GM23338 (cell line): ENCODE data around the gene MYO7B. TPM values are rescaled to one million over a fixed set of nuclear protein-coding genes. Genes with fewer than 3 reads are reported as not detected.

Experiments used
- ATAC-seq: fragments of 200-7000 bp; cut with Tn5 transposase; 3 replicates; pipeline ENCODE4 v1.9.1; 2020
- DNase-seq: peaks from one replicate; pipeline ENCODE4 v3.0.0-alpha.2; 2015; ENCODE audit warnings: low spot score
- H2AFZ ChIP-seq: fragments of 200-600 bp; sonication (generic); 2 replicates; pipeline ENCODE4 v1.8.0; 2016; ENCODE audit warnings: antibody characterized with exemption, mild to moderate bottlenecking, moderate library complexity
- H3F3A ChIP-seq: fragments of 200-600 bp; sonication (generic); replicated peaks from 2 replicates; pipeline ENCODE4 v1.8.0; 2017; ENCODE audit warnings: antibody characterized with exemption, mixed run types, low read depth
- H3K27ac ChIP-seq: fragments of 200-600 bp; sonication (generic); 2 replicates; pipeline ENCODE4 v1.6.1; 2016; ENCODE audit warnings: low read depth
- H3K27me3 ChIP-seq: fragments of 200-600 bp; sonication (generic); 2 replicates; pipeline ENCODE4 v1.8.0; 2016; ENCODE audit warnings: mild to moderate bottlenecking, mixed run types, moderate library complexity; ENCODE audit not compliant: insufficient read depth
- H3K36me3 ChIP-seq: fragments of 200-600 bp; sonication (generic); 2 replicates; pipeline ENCODE4 v1.8.0; 2016; ENCODE audit warnings: mild to moderate bottlenecking; ENCODE audit not compliant: insufficient read depth
- H3K4me1 ChIP-seq: fragments of 200-600 bp; sonication (generic); 2 replicates; pipeline ENCODE4 v1.8.0; 2016; ENCODE audit warnings: mild to moderate bottlenecking, moderate library complexity; ENCODE audit not compliant: insufficient read depth
- H3K4me2 ChIP-seq: fragments of 200-600 bp; sonication (generic); 2 replicates; pipeline ENCODE4 v1.7.1; 2017; ENCODE audit warnings: mixed run types
- H3K4me3 ChIP-seq: fragments of 200-600 bp; sonication (generic); 2 replicates; pipeline ENCODE4 v1.6.1; 2016; ENCODE audit warnings: mixed run types
- H3K79me2 ChIP-seq: fragments of 200-600 bp; sonication (generic); replicated peaks from 2 replicates; pipeline ENCODE4 v1.8.0; 2017; ENCODE audit warnings: mild to moderate bottlenecking; ENCODE audit not compliant: insufficient read depth
- H3K9me2 ChIP-seq: fragments of 200-600 bp; sonication (generic); 2 replicates; pipeline ENCODE4 v1.8.0; 2017; ENCODE audit not compliant: insufficient read depth
- H4K20me1 ChIP-seq: fragments of 200-600 bp; sonication (generic); replicated peaks from 2 replicates; pipeline ENCODE4 v1.8.0; 2017; ENCODE audit warnings: mild to moderate bottlenecking; ENCODE audit not compliant: insufficient read depth
- H3K27ac Mint-ChIP-seq: 2 replicates; pipeline ENCODE4 v1.8.0; 2020; ENCODE audit warnings: inconsistent platforms, mild to moderate bottlenecking, moderate library complexity, mixed read lengths
- H3K27me3 Mint-ChIP-seq: 3 replicates; pipeline ENCODE4 v1.8.0; 2022; ENCODE audit warnings: low read depth, mild to moderate bottlenecking, moderate library complexity, mixed read lengths, inconsistent platforms; ENCODE audit not compliant: insufficient read depth, poor library complexity
- H3K36me3 Mint-ChIP-seq: 3 replicates; pipeline ENCODE4 v1.8.0; 2021; ENCODE audit warnings: low read depth, mild to moderate bottlenecking, inconsistent platforms, moderate library complexity, mixed read lengths
- H3K4me1 Mint-ChIP-seq: 3 replicates; pipeline ENCODE4 v1.8.0; 2020; ENCODE audit warnings: mild to moderate bottlenecking, inconsistent platforms, mixed read lengths
- H3K4me3 Mint-ChIP-seq: 3 replicates; pipeline ENCODE4 v1.8.0; 2021; ENCODE audit warnings: moderate library complexity, mild to moderate bottlenecking, inconsistent platforms, mixed read lengths
- H3K9me3 Mint-ChIP-seq: 3 replicates; pipeline ENCODE4 v1.8.0; 2020; ENCODE audit warnings: moderate library complexity, mild to moderate bottlenecking, inconsistent platforms, mixed read lengths
- EZH2phosphoT487 ChIP-seq: fragments of 200-600 bp; sonication (generic); IDR thresholded peaks from one replicate; pipeline ENCODE4 v1.8.1; 2018; ENCODE audit warnings: antibody characterized with exemption; ENCODE audit not compliant: unreplicated experiment
- JUNB ChIP-seq: IDR thresholded peaks from one replicate; pipeline ENCODE4 v1.6.1; 2016; ENCODE audit warnings: antibody characterized with exemption; ENCODE audit not compliant: unreplicated experiment
- NANOG ChIP-seq: IDR thresholded peaks from 2 replicates; pipeline ENCODE4 v1.6.1; 2016; ENCODE audit warnings: antibody characterized with exemption, borderline replicate concordance
- POLR2AphosphoS5 ChIP-seq: IDR thresholded peaks from 2 replicates; pipeline ENCODE4 v1.6.1; 2016; ENCODE audit warnings: antibody characterized with exemption, low read depth
- ZNF114 ChIP-seq: fragments of 250-450 bp; sonication (Bioruptor Pico); IDR thresholded peaks from 2 replicates; pipeline ENCODE4 v1.5.0; 2020; ENCODE audit warnings: mild to moderate bottlenecking, moderate library complexity
- polyA plus RNA-seq: library from polyadenylated mRNA; unstranded; fragments of >200 nt; fragmentation: Nextera tagmentation; extraction: Ambion mirVana; gene quantifications from 2 replicates; pipeline ENCODE4 v1.2.1, GENCODE V29; 2016
- total RNA-seq: library from RNA; depleted of rRNA; stranded (reverse); fragments of >200 nt; shearing (Covaris generic); gene quantifications from 2 replicates; pipeline ENCODE4 v1.2.3, GENCODE V29; 2014
- TF ChIP-seq, protein P1 (sequence below), 2 experiments: fragments of 200-600 bp in 1 of 2; sonication (generic) in 1 of 2; conservative IDR thresholded peaks; 2 replicates each; pipeline versions ENCODE4 v1.5.1 to v1.6.1; 2016 to 2017; ENCODE audit warnings: antibody characterized with exemption in 2 of 2, low read depth in 2 of 2, mild to moderate bottlenecking in 2 of 2, moderate library complexity in 1 of 2
- TF ChIP-seq, protein P2 (sequence below): IDR thresholded peaks from 2 replicates; pipeline ENCODE4 v1.6.1; 2016; ENCODE audit warnings: antibody characterized with exemption

The MYO7B gene
- total and polyA plus RNA-seq, 2 experiments from 2014 or later = not detected

DNA sequence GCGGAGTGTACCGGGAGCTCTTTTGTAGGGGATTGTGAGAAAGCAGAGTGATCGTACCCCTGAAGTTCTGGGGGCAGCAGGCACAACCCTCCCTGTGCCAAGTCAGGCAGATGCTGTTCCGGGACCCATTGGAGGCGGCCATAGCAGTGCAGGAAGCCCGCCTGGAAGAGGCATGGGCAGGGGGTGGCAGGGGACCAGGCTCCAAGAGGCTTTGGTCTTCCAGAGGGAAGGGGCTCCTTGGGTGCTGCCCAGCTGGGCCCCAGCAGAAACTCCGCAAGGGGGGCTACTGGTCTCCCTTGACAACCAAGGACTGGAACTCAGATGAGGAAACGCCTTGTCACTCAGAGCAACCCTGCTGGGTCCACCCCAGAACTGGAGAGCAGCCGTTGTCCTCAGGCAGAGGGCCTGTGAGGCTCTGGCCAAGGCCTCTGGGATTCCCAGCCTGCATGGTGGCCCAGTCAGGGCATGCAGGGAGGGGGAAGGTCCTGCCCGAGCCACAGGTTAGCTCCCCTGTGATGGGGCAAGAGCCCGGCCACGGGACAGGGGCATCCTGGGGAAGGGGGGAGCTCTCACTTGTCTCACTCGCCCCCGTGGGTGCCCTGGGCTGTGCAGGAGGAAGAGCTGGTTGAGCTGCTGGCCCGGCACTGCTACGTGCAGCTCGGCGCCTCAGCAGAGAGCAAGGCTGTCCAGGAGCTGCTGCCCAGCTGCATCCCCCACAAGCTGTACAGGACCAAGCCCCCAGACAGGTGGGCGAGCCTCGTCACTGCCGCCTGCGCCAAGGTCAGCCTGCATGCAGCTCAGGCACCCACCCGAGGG is 89.5 kb downstream of the MYO7B start:
- no peaks in the 10 kb centered on the region for H4K20me1 ChIP-seq
- ATAC-seq (no peak), DNase-seq (no peak)
- no peaks in the 10 kb centered on the region for H3K9me2 ChIP-seq
- Mint-ChIP-seq H3K27me3 (no peaks in the 10 kb centered on the region), H3K4me3 (no peak overlapping the region), H3K36me3 (no peaks in the 10 kb centered on the region), H3K4me1 (peaks cover 3% of the 10 kb centered on the region; the same call in 2 of the 3 replicates), H3K9me3 (no peaks in the 10 kb centered on the region), H3K27ac (peak overlapping the region; percentile 81; the same call in 1 of the 2 replicates)
- TF ChIP-seq JUNB (no peak), POLR2AphosphoS5 (no peak), ZNF114 (CRISPR knock-in tag) (no peak), NANOG (no peak), EZH2phosphoT487 (no peak)
- TF ChIP-seq, protein P1, sequence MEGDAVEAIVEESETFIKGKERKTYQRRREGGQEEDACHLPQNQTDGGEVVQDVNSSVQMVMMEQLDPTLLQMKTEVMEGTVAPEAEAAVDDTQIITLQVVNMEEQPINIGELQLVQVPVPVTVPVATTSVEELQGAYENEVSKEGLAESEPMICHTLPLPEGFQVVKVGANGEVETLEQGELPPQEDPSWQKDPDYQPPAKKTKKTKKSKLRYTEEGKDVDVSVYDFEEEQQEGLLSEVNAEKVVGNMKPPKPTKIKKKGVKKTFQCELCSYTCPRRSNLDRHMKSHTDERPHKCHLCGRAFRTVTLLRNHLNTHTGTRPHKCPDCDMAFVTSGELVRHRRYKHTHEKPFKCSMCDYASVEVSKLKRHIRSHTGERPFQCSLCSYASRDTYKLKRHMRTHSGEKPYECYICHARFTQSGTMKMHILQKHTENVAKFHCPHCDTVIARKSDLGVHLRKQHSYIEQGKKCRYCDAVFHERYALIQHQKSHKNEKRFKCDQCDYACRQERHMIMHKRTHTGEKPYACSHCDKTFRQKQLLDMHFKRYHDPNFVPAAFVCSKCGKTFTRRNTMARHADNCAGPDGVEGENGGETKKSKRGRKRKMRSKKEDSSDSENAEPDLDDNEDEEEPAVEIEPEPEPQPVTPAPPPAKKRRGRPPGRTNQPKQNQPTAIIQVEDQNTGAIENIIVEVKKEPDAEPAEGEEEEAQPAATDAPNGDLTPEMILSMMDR (conservative IDR thresholded peaks at IDR 0.05; ENCODE audit: low read depth in 2 of 2) = no peak
- TF ChIP-seq, protein P2, sequence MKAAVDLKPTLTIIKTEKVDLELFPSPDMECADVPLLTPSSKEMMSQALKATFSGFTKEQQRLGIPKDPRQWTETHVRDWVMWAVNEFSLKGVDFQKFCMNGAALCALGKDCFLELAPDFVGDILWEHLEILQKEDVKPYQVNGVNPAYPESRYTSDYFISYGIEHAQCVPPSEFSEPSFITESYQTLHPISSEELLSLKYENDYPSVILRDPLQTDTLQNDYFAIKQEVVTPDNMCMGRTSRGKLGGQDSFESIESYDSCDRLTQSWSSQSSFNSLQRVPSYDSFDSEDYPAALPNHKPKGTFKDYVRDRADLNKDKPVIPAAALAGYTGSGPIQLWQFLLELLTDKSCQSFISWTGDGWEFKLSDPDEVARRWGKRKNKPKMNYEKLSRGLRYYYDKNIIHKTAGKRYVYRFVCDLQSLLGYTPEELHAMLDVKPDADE = no peak
- no peaks in the 10 kb centered on the region for H3F3A ChIP-seq
- H3K4me1 ChIP-seq = no peaks in the 10 kb centered on the region
- no peak overlapping the region for H3K4me3 ChIP-seq
- no peak overlapping the region for H2AFZ ChIP-seq
- no peaks in the 10 kb centered on the region for H3K36me3 ChIP-seq
- H3K79me2 ChIP-seq = no peaks in the 10 kb centered on the region
- H3K4me2 ChIP-seq = no peak overlapping the region
- no peaks in the 10 kb centered on the region for H3K27me3 ChIP-seq
- H3K27ac ChIP-seq = no peak overlapping the region

DNA sequence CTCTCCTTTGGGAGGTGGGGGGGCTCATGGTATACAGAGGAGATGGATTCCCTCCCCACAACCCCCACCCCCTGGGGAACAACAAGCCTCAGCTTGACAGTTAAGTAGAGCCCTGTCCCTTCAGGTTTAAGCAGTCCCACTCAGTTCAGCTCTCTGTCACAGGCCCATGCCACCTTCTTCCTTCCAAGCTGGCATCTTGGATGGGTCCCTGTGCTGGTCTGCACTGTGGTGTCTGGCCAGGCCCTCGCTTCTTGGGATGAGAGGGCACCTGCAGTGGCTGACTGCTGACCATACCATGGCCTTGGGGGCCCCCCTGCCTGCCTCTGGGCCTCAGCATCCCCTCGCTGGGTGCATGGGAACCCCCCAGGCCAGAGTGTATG is 90.1 kb downstream of the MYO7B start:
- Histone ChIP-seq H3K4me1 (no peaks in the 10 kb centered on the region), H3K27ac (no peak overlapping the region), H3K36me3 (no peaks in the 10 kb centered on the region), H3F3A (no peaks in the 10 kb centered on the region), H2AFZ (no peak overlapping the region), H3K4me3 (no peak overlapping the region), H3K79me2 (no peaks in the 10 kb centered on the region), H3K9me2 (no peaks in the 10 kb centered on the region), H4K20me1 (no peaks in the 10 kb centered on the region), H3K4me2 (no peak overlapping the region), H3K27me3 (no peaks in the 10 kb centered on the region)
- no peak for TF ChIP-seq EZH2phosphoT487
- no peaks in the 10 kb centered on the region for H3K36me3 Mint-ChIP-seq
- no peak overlapping the region for H3K4me3 Mint-ChIP-seq
- H3K9me3 Mint-ChIP-seq = no peaks in the 10 kb centered on the region
- DNase-seq (no peak), ATAC-seq (no peak)
- no peak overlapping the region for H3K27ac Mint-ChIP-seq
- H3K4me1 Mint-ChIP-seq = peaks cover 3% of the 10 kb centered on the region; the same call in 2 of the 3 replicates
- no peaks in the 10 kb centered on the region for H3K27me3 Mint-ChIP-seq
